ENCODE data around the gene DCPS. TPM values are rescaled to one million over a fixed set of nuclear protein-coding genes. Genes with fewer than 3 reads are reported as not detected.

Gene DCPS
- total and polyA plus RNA-seq, 2 of the 4 experiments (the other 2 are of a cell fraction), result 19.7 to 34.8 TPM

DNA sequence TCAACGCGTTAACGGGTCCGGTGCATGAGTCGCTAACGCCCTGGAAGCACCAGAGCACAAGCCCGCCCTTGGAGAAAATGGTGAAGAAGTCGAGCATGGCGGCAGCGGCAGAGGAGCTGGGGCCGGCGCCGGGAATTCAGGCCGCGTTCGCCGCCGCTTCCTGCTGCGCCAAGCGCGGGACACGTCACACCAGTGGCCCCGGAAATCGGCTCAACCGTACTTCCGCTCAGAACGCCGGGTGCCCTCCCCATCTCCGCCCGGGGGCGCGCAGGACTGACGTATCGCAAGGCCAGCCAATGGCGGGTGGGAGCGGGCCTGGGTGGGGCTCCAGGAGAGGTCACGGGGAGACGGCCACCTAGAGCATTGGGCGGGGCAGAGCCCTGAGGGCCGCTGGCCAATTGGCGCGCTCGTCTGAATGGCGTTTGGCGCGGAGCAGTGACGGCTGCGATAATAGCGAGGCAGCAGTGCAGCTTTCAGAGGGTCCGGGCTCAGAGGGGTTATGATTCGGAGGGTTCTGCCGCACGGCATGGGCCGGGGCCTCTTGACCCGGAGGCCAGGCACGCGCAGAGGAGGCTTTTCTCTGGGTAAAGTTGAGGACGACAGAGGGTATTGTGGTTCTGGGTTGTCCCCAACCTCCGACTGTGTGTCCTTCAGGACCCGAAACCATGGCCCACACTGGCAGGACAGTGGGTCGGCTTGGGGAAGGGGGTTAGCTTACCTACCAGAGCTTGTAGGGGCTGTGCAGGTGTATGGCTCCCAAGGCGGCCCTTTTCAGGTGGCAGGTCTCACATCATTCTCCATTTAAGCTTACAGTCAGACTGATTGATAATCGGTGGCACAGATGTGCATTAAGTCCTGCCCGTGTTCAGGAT, 34.9 kb upstream of the DCPS start, which contains the start of the genes FOXRED1 and SRPRA (continued):
- TF ChIP-seq FOS (IDR thresholded peaks at IDR 0.05; ENCODE audit: low read depth, low read length), result peak; percentile 11; the same call in 1 of the 2 replicates
- no peak for TF ChIP-seq SMC3 (IDR thresholded peaks at IDR 0.05; ENCODE audit: low read depth, low read length)
- TF ChIP-seq BHLHE40 (IDR thresholded peaks at IDR 0.05; ENCODE audit: low read depth, low read length), result no peak

DNA sequence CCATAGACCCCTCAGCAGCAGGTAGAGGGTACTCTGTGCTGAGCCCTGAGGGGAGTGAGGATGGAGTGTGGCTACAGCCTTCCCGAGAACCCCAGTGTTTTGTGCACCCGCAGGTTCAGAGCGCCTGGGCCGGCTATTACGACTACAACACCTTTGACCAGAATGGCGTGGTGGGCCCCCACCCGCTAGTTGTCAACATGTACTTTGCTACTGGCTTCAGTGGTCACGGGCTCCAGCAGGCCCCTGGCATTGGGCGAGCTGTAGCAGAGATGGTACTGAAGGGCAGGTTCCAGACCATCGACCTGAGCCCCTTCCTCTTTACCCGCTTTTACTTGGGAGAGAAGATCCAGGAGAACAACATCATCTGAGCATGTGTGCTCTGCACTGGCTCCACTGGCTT, 26.5 kb upstream of the DCPS start:
- DNase-seq (no peak), ATAC-seq (ENCODE audit: low read depth) (no peak)
- Histone ChIP-seq H3K18ac (ENCODE audit: low read depth, low read length) (no peak overlapping the region), H3K4me2 (ENCODE audit: low read depth, low read length) (no peak overlapping the region), H3K4ac (ENCODE audit: low read depth, low read length) (no peak overlapping the region), H3K9me3 (ENCODE audit: control insufficient read depth, insufficient read depth, low read length) (no peaks in the 10 kb centered on the region), H3K4me1 (ENCODE audit: control insufficient read depth, insufficient read depth, low read length) (peaks cover 3% of the 10 kb centered on the region; the same call in 1 of the 2 replicates), H4K91ac (ENCODE audit: insufficient read depth, low read depth, low read length) (no peak overlapping the region), H2AK9ac (replicated peaks; ENCODE audit: low read depth, low read length, poor library complexity) (no peak overlapping the region), H3K4me3 (ENCODE audit: insufficient read depth, low read depth, low read length) (no peak overlapping the region), H3K23ac (ENCODE audit: low read depth, low read length) (no peak overlapping the region), H3K14ac (replicated peaks; ENCODE audit: low read depth, low read length) (no peak overlapping the region), H2BK5ac (ENCODE audit: low read depth, low read length, poor library complexity, severe bottlenecking) (no peak overlapping the region), H4K20me1 (ENCODE audit: insufficient read depth, low read length) (no peaks in the 10 kb centered on the region), H3K56ac (ENCODE audit: extremely low read depth, insufficient read depth, low read length) (no peak overlapping the region), H2AFZ (replicated peaks; ENCODE audit: low read length, poor library complexity) (no peak overlapping the region), H3K9ac (ENCODE audit: low read depth, low read length) (no peak overlapping the region), H4K8ac (ENCODE audit: low read depth in 2 of 2, low read length in 2 of 2) (no peak overlapping the region), H2BK120ac (ENCODE audit: low read depth, low read length) (no peak overlapping the region), H4K5ac (ENCODE audit: low read depth, low read length) (no peak overlapping the region), H3K9me1 (ENCODE audit: insufficient read depth, low read length) (no peaks in the 10 kb centered on the region; the same call in 1 of the 2 replicates), H2BK15ac (ENCODE audit: low read depth, low read length) (no peak overlapping the region), H2BK20ac (ENCODE audit: low read depth, low read length) (no peak overlapping the region), H2AK5ac (ENCODE audit: low read depth, low read length) (no peak overlapping the region), H3K79me1 (ENCODE audit: low read depth in 1 of 2, low read length in 2 of 2) (peaks cover 0 to 3% of the 10 kb centered on the region in 2 experiments; a peak in 1 of 4 replicates), H3K27me3 (ENCODE audit: control insufficient read depth, insufficient read depth, low read length) (no peaks in the 10 kb centered on the region), H3K27ac (ENCODE audit: insufficient read depth, low read length) (no peak overlapping the region), H3K36me3 (ENCODE audit: control insufficient read depth, insufficient read depth, low read length) (peaks cover 35% of the 10 kb centered on the region)
- no peak for TF ChIP-seq POLR2A (IDR thresholded peaks at IDR 0.05; ENCODE audit: low read depth, low read length)
- TF ChIP-seq MAFK (IDR thresholded peaks at IDR 0.05; ENCODE audit: low read depth, low read length), result no peak
- TF ChIP-seq, protein P1, sequence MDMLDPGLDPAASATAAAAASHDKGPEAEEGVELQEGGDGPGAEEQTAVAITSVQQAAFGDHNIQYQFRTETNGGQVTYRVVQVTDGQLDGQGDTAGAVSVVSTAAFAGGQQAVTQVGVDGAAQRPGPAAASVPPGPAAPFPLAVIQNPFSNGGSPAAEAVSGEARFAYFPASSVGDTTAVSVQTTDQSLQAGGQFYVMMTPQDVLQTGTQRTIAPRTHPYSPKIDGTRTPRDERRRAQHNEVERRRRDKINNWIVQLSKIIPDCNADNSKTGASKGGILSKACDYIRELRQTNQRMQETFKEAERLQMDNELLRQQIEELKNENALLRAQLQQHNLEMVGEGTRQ (IDR thresholded peaks at IDR 0.05; ENCODE audit: low read depth, low read length), result no peak
- in situ Hi-C loops (cut with MboI; ENCODE audit: low sequenced_read_pairs) (no loop called here), dilution Hi-C loops (cut with HindIII; ENCODE audit: low sequenced_read_pairs, unreplicated experiment) (no loop called here), intact Hi-C loops (cut with micrococcal nuclease) (no loop called here)
- no TSS peak for BruUV-seq (replicated peaks)
- 96% methylated on average over 7 of the region's 11 CpGs; no CpG with 5 or more reads in 1 of the 2 experiments for WGBS, 2 experiments (ENCODE audit: extremely low coverage in 2 of 2, insufficient read length in 1 of 2)
- ChIA-PET CTCF (no interaction called here), POLR2A (ENCODE audit: unreplicated experiment) (no interaction called here)

All from IMR-90 (cell line).